Hepatocyte (in vitro differentiated cells): ENCODE results near the gene LUC7L. TPM values are rescaled to one million over a fixed set of nuclear protein-coding genes. Genes with fewer than 3 reads are reported as not detected.

Experiments used
- DNase-seq: peaks from one replicate; pipeline ENCODE4 v3.0.0-alpha.2; 2016; ENCODE audit warnings: low spot score
- H2AFZ ChIP-seq: fragments of 200-600 bp; sonication (generic); 2 replicates; pipeline ENCODE4 v1.6.0; 2016; ENCODE audit warnings: antibody characterized with exemption, mild to moderate bottlenecking
- H3K27ac ChIP-seq: fragments of 200-600 bp; sonication (generic); 2 replicates; pipeline ENCODE4 v1.5.1; 2016; ENCODE audit warnings: mild to moderate bottlenecking
- H3K27me3 ChIP-seq: fragments of 200-600 bp; sonication (generic); 2 replicates; pipeline ENCODE4 v1.6.1; 2016
- H3K36me3 ChIP-seq: fragments of 200-600 bp; sonication (generic); replicated peaks from 2 replicates; pipeline ENCODE4 v1.5.1; 2016; ENCODE audit warnings: low read depth; ENCODE audit not compliant: insufficient read depth
- H3K4me1 ChIP-seq: fragments of 200-600 bp; sonication (generic); 2 replicates; pipeline ENCODE4 v1.5.1; 2016; ENCODE audit warnings: mild to moderate bottlenecking, moderate library complexity; ENCODE audit not compliant: insufficient read depth
- H3K4me2 ChIP-seq: fragments of 200-600 bp; sonication (generic); 2 replicates; pipeline ENCODE4 v1.6.0; 2016
- H3K4me3 ChIP-seq: fragments of 200-600 bp; sonication (generic); 2 replicates; pipeline ENCODE4 v1.5.1; 2016; ENCODE audit warnings: mild to moderate bottlenecking
- H3K79me2 ChIP-seq: fragments of 200-600 bp; sonication (generic); 2 replicates; pipeline ENCODE4 v1.6.0; 2017; ENCODE audit warnings: mild to moderate bottlenecking
- H3K9me2 ChIP-seq: fragments of 200-600 bp; sonication (generic); replicated peaks from 2 replicates; pipeline ENCODE4 v1.6.0; 2017; ENCODE audit warnings: mild to moderate bottlenecking; ENCODE audit not compliant: insufficient read depth
- H3K9me3 ChIP-seq: fragments of 200-600 bp; sonication (generic); 2 replicates; pipeline ENCODE4 v1.5.1; 2016; ENCODE audit warnings: low read depth, mild to moderate bottlenecking
- H4K20me1 ChIP-seq: fragments of 200-600 bp; sonication (generic); 2 replicates; pipeline ENCODE4 v1.6.0; 2016; ENCODE audit warnings: mild to moderate bottlenecking; ENCODE audit not compliant: insufficient read depth, poor library complexity, severe bottlenecking
- CTCF ChIP-seq: fragments of 200-600 bp; sonication (generic); IDR thresholded peaks from 2 replicates; pipeline ENCODE4 v1.5.1; 2016; ENCODE audit warnings: antibody characterized with exemption, mild to moderate bottlenecking; ENCODE audit not compliant: poor library complexity
- EZH2 ChIP-seq: fragments of 200-600 bp; sonication (generic); IDR thresholded peaks from 2 replicates; pipeline ENCODE4 v1.6.1; 2016; ENCODE audit warnings: antibody characterized with exemption, mild to moderate bottlenecking, borderline replicate concordance
- EZH2phosphoT487 ChIP-seq: fragments of 200-600 bp; sonication (generic); IDR thresholded peaks from one replicate; pipeline ENCODE4 v1.6.1; 2018; ENCODE audit warnings: antibody characterized with exemption, mild to moderate bottlenecking, low read depth, moderate library complexity; ENCODE audit not compliant: unreplicated experiment, severe bottlenecking
- WGBS: methylation state at CpG from one replicate; pipeline ENCODE4 v1.1.6; 2016; ENCODE audit warnings: low lambda C conversion rate; ENCODE audit errors: missing lambda C conversion rate; 5-methylcytosine and 5-hydroxymethylcytosine counted together
- polyA plus RNA-seq: library from polyadenylated mRNA; unstranded; fragments of >200 nt; fragmentation: Nextera tagmentation; extraction: Ambion mirVana; gene quantifications from 2 replicates; pipeline ENCODE4 v1.2.1, GENCODE V29; 2016
- total RNA-seq: library from RNA; depleted of rRNA; stranded (reverse); fragments of >200 nt; gene quantifications from 2 replicates; pipeline ENCODE4 v1.2.3, GENCODE V29; 2014

LUC7L gene
- total and polyA plus RNA-seq, 2 experiments from 2014 or later, result 75.2 to 75.4 TPM

- no peak for DNase-seq
- 85% methylated on average over 4 of the region's 4 CpGs for WGBS
- no peak overlapping the region for H3K4me2 ChIP-seq
- H2AFZ ChIP-seq, result no peak overlapping the region
- peaks cover 80% of the 10 kb centered on the region for H3K79me2 ChIP-seq
- H3K36me3 ChIP-seq, result no peaks in the 10 kb centered on the region
- no peak overlapping the region for H3K27ac ChIP-seq
- TF ChIP-seq CTCF (no peak), EZH2phosphoT487 (no peak), EZH2 (no peak)
- no peak overlapping the region for H3K4me3 ChIP-seq
- no peaks in the 10 kb centered on the region for H3K27me3 ChIP-seq
- H3K9me3 ChIP-seq, result no peaks in the 10 kb centered on the region
- H4K20me1 ChIP-seq, result peaks cover 4% of the 10 kb centered on the region
- no peaks in the 10 kb centered on the region for H3K4me1 ChIP-seq
- H3K9me2 ChIP-seq, result no peaks in the 10 kb centered on the region
These were observed 14.1 kb upstream of the LUC7L start for GRCh38 chr16:243348-243747.

- H3K27me3 ChIP-seq, result no peaks in the 10 kb centered on the region
- H2AFZ ChIP-seq, result no peak overlapping the region
- H3K36me3 ChIP-seq, result no peaks in the 10 kb centered on the region
- H3K9me3 ChIP-seq, result no peaks in the 10 kb centered on the region
- H3K79me2 ChIP-seq, result peaks cover 86% of the 10 kb centered on the region
- no peaks in the 10 kb centered on the region for H3K4me1 ChIP-seq
- DNase-seq, result no peak
- H3K27ac ChIP-seq, result no peak overlapping the region
- no peak for TF ChIP-seq CTCF
- no peak for TF ChIP-seq EZH2
- TF ChIP-seq EZH2phosphoT487, result no peak
- H3K4me3 ChIP-seq, result no peak overlapping the region
- H3K4me2 ChIP-seq, result no peak overlapping the region
- no peaks in the 10 kb centered on the region for H3K9me2 ChIP-seq
- 89% methylated on average over 10 of the region's 10 CpGs for whole genome bisulfite sequencing
- H4K20me1 ChIP-seq, result peaks cover 4% of the 10 kb centered on the region
These were observed 13.0 kb upstream of the LUC7L start for GRCh38 chr16:242281-242680.

GRCh38 chr16:240559-240958, 11.3 kb upstream of the LUC7L start:
- Histone ChIP-seq H3K27ac (no peak overlapping the region), H2AFZ (no peak overlapping the region), H4K20me1 (peaks cover 4% of the 10 kb centered on the region), H3K9me2 (no peaks in the 10 kb centered on the region), H3K4me2 (no peak overlapping the region), H3K4me3 (no peak overlapping the region), H3K79me2 (peaks cover 86% of the 10 kb centered on the region), H3K36me3 (no peaks in the 10 kb centered on the region), H3K9me3 (no peaks in the 10 kb centered on the region), H3K4me1 (peaks cover 6% of the 10 kb centered on the region), H3K27me3 (no peaks in the 10 kb centered on the region)
- TF ChIP-seq EZH2phosphoT487 (no peak), CTCF (no peak), EZH2 (no peak)
- WGBS, result 96% methylated on average over 8 of the region's 8 CpGs
- DNase-seq, result no peak

- Histone ChIP-seq H3K4me1 (peaks cover 6% of the 10 kb centered on the region), H3K27ac (no peak overlapping the region), H3K9me2 (no peaks in the 10 kb centered on the region), H3K36me3 (no peaks in the 10 kb centered on the region), H4K20me1 (peaks cover 4% of the 10 kb centered on the region), H3K9me3 (no peaks in the 10 kb centered on the region), H3K4me2 (no peak overlapping the region), H3K4me3 (no peak overlapping the region), H3K79me2 (peaks cover 80% of the 10 kb centered on the region), H2AFZ (no peak overlapping the region), H3K27me3 (no peaks in the 10 kb centered on the region)
- no peak for DNase-seq
- WGBS, result 68% methylated on average over 3 of the region's 3 CpGs
- TF ChIP-seq EZH2, result no peak
- TF ChIP-seq EZH2phosphoT487, result no peak
- no peak for TF ChIP-seq CTCF
These were observed 10.7 kb upstream of the LUC7L start for GRCh38 chr16:239948-240277.
